Renal cortical epithelial cell (primary cell): ENCODE measurements around the gene ZNF132. TPM values are rescaled to one million over a fixed set of nuclear protein-coding genes. Genes with fewer than 3 reads are reported as not detected.
A peak's percentile ranks its signal among the peaks of the same experiment; 100 is the strongest.
"Not testable (repeated sequence)": the region's sequence is repeated elsewhere in the genome, so short reads cannot be mapped to it uniquely, and the experiment has no call there.

Experiments used
- DNase-seq: peaks from one replicate; pipeline ENCODE4 v3.0.0-alpha.2; 2011; ENCODE audit warnings: low read depth
- total RNA-seq: library from RNA; depleted of rRNA; stranded (reverse); fragments of >200 nt; gene quantifications from 2 replicates; pipeline ENCODE4 v1.2.3, GENCODE V29; 2014

The ZNF132 gene
- 3.1 and 7.6 TPM in 2 replicates for total RNA-seq

- DNase-seq, result peak; percentile 100
Measured at GRCh38 chr19:58439576-58440554, at the start of gene ZNF132. Gene ZNF132 (minus strand): TSS chr19:58440153. CDS start chr19:58439821, 332 bp downstream.

GRCh38 chr19:58484349-58484748 is 44.4 kb upstream of the ZNF132 start:
- DNase-seq, result not testable (repeated sequence)

DNA sequence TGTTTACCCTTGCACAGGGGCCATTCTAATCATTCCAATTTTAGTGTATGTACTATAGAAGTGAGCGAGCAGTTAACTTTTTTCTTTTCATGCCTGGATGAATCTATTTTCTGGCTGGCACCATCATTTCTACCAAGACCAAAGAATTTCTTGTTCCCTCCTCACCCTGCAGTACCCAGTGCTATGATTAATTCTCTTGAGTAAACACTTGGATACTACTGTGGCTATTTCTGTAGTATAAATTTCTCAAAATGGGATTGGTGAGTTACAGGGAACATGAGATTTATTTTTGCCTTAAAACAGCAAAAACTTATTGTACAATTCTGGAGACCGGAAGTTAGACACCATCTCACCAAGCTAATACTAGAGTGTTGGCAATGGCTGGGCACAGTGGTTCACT is 43.8 kb upstream of the ZNF132 start:
- no peak for DNase-seq

DNA sequence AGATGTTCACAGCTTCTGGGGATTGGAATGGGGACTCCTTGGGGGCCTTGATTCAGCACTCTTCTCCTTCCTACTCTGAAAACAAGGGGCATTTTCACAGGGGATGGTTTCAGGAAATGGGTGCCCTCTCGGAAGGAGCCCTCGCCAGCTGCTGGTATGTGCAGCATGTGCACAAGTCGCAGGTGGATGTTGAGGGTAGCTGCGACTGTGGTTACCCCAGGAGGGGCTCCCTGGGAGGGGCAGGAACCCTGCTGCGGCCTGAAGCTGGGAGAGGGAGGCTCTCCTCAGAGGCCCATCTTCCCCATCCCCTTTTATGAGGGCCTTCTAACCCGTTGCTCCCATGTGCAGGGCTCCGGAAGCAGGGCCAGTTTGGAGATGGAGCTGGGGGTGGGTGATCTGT is 42.4 kb upstream of the ZNF132 start:
- no peak for DNase-seq

- DNase-seq, result no peak
Measured at GRCh38 chr19:58480831-58481230, 40.9 kb upstream of the ZNF132 start.

GRCh38 chr19:58480481-58480830 is 40.5 kb upstream of the ZNF132 start:
- DNase-seq, result no peak

- DNase-seq, result no peak
Measured at GRCh38 chr19:58479736-58480480, 40.0 kb upstream of the ZNF132 start.

DNA sequence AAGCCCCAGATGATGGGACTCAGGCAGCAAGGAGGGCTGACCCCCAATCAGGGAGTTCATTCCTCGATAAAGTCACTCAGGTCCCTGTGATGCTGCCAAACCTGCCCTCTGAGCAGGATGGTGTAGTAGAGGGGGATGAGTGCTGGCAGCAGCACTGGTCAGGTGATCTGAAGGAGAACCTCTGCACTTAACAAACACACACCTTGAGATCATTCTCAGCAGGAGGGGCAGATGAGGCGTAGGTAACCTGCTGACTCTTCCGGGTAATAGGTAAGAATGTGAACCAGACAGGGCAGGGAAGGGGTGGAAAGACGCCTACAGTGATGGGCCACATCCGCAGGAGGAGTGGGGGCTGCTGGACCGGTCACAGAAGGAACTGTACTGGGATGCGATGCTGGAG is 39.4 kb upstream of the ZNF132 start:
- no peak for DNase-seq

DNA sequence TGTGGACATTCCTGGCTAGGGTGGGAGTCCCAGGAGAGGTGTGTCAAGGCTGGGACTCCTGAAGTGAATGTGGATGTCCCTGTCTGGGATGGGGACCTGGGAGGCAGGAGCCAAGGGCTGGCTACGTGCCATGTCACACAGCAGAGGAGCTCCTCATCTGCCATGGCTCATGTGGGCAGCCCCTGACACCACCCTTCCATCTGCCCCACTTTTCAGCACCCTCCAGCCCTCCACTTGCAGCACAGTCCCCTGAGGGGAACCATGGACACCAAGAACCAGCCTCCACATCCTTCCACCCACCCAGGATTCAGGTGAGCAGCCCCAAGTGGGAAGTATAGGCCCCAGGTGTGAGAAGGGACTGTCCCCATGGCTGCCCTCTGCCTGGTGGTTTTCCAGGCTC is 37.9 kb upstream of the ZNF132 start:
- DNase-seq, result no peak

DNA sequence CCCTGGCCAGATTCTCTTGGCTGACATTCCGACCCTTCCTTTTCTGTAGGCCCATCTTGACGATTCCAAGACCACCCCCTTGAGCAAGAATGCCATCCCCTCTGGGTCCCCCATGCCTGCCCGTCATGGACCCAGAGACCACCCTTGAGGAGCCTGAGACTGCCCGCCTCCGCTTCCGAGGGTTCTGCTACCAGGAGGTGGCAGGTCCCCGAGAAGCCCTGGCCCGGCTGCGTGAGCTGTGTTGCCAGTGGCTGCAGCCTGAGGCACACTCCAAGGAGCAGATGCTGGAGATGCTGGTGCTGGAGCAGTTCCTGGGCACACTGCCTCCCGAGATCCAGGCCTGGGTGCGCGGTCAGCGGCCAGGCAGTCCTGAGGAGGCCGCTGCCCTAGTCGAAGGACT is 37.2 kb upstream of the ZNF132 start:
- DNase-seq, result no peak

- no peak for DNase-seq
Measured at GRCh38 chr19:58476498-58477015, 36.6 kb upstream of the ZNF132 start.

- peak; percentile 94 for DNase-seq
Measured at GRCh38 chr19:58475714-58476497, 36.0 kb upstream of the ZNF132 start, which contains the start of gene ZNF446. Gene ZNF446 (plus strand): TSS chr19:58476352. CDS start chr19:58477219, 867 bp downstream.

GRCh38 chr19:58474997-58475713 is 35.2 kb upstream of the ZNF132 start:
- no peak for DNase-seq

DNA sequence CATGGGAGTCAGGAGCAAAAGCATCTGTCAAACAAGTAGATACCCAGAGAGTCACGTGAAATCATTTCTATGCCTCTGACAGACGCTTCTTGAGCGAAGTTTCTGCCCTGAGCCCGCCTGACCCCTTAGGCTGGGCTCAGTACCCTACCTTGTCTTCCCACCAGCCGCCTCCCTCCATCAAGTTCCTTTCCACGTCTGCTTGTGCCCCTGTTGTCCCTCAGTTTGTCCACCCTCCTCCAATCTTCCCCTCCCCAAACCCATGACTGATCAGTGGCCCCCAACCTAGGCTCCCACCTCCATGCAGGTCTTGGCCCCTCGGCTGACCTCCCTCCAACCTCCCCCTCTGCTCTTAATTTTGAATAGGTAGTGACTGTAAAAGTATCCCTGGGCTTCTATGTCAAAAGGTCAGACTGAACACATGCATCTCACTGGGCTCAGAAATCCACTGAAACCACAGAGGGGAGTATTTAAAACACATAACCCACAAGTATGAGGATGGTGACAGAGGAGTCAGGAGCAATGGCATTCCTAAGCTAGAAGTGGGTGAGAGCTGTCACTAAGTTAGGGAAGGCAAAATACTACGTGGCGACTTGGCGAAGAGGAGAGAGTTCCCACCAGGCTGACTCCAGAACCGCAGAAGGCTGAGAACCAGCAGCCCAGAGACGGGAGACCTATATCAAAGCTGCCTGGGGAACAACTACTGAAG is 34.5 kb upstream of the ZNF132 start:
- DNase-seq, result peak; percentile 49

DNA sequence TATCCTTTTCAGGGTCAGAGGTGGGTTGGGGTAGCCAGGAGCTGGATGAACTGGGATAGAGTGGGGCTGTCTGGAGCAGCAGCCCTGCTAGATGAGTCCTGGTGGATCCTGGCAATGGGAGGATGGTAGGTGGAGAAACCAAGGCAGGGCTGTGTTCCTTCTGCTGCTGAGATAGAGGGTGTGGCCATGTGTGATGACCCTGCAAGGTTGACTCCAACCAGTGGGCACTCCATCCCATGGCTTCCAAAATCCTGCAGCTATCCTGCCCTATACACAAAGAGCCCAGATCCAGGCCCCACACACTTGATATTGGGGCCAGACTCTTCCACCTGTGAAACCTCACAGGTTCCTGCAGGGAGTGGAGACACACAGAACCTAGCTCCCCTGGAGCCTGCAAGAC is 33.8 kb upstream of the ZNF132 start:
- no peak for DNase-seq

GRCh38 chr19:58471736-58472135 is 31.8 kb upstream of the ZNF132 start:
- no peak for DNase-seq

GRCh38 chr19:58470837-58471543 is 31.0 kb upstream of the ZNF132 start:
- not testable (repeated sequence) for DNase-seq

DNA sequence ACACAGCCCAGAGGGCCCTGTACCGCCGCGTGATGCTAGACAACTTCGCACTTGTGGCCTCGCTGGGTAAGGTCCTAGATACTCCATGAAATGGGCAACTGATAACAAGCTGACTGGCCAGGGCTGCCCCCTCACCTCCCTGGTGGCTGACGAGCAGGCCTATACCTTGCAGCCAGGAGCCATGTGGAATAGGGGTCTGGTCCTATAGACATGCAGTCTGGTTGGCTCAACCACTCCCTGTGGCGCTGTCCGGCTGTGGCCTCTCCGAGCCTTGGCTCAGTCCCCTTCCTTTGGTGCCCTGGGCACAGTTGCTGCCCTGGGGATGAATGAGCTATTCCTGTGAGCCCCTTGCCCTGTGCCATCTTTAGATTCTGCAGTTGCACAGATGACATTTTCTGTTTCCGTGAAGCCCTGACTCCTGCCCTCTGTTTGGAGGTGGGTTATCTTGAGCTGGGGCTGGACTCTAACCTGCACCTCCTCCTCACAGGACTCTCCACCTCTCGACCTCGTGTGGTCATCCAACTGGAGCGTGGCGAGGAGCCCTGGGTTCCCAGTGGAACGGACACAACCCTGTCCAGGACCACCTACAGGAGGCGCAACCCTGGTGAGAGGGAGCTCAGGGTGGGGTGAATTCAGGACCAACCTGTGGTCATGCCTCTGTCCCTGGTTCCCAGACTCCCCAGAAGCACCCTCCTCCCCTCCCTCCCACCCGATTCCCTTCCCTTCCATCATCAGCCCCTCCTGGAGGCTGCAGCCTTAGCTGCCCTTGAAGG is 29.5 kb upstream of the ZNF132 start:
- DNase-seq, result no peak
